NCI-H2227 (cell line): Measurements from ENCODE around the gene CBLC.

Experiments
- DNase-seq: peaks from one replicate; lab custom pipeline; 2025; ENCODE audit not compliant: unreplicated experiment; lab: John Stamatoyannopoulos, UW

CBLC gene

DNA sequence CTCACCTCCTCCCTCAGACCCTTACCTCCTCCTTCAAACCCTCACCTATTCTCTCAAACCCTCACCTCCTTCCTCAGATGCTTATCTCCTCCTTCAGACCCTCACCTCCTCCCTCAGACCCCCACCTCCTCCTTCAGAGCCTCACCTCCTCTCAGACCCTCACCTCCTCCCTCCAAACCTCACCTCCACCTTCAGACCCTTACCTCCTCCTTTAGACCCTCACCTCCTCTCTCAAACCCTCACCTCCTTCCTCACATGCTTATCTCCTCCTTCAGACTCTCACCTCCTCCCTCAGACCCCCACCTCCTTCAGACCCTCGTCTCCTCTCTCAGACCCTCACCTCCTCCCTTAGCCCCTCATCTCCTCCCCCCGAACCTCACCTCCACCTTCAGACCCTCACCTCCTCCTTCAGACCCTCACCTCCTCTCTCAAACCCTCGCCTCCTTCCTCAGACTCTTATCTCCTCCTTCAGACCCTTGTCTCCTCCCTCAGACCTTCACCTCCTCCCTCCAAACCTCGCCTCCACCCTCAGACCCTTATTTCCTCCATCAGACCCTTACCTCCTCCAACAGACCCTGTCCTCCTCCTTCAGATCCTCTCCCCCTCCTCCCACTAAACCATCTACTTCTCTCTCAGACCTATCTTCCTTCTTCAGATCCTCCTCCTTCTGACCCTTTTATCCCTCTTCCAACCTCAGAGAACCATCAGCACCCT is 31.6 kb upstream of the CBLC start:
- DNase-seq: no peak

DNA sequence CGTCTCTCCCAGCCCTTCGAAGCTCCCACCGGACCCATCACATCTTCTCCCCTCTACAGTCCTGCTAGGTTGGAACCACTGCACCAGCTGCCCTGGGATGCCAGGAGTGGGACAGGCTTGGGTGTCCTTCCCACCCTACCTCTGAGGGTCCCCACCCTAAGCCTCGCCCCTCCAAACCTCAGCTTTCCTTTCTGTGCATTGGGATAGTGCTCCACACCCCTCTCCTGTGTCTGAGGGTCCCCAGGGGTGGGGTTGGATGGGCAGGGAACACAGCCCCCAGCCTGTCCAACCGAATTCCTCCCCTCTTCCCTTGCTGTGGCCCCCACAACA is 31.1 kb upstream of the CBLC start:
- DNase-seq: no peak

DNA sequence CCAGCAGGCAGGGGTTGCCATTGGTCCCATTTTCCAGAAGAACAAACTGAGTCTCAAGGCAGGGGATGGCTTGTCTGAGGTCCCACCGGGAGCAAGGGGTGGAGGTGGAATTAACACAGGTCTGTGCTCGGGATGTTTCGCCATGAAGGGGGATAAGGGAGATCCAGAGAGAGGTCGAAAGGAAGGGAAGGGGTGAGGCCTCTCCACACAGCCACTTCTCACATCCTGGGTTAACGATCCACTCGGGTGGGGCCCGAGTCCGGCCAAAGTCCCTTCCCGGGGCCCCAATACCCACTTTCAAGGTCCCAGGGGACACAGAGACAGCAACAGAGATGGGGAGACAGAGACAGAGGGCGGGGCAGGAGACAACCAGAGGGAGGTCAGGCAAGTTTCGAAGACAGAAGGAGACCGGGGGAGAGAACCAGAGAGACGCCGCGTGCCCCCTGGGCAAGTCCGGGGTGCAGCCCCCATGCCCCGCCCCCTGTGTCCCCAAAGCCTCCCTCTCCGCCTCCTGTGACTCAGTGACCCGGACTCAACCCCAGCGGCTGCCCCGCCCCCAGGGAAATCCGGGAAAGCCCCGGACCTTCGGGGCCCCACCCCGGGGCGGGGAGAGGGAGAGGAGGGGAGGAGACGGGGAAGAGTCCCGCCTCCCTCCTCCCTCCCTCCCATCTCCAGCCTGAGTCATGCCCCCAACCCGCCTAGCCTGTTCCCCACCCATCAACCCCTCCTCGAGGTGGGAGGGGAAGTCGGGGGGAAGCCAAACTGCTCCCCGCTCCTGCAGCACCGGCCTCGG is 30.5 kb upstream of the CBLC start:
- peak; percentile 64 for DNase-seq

DNA sequence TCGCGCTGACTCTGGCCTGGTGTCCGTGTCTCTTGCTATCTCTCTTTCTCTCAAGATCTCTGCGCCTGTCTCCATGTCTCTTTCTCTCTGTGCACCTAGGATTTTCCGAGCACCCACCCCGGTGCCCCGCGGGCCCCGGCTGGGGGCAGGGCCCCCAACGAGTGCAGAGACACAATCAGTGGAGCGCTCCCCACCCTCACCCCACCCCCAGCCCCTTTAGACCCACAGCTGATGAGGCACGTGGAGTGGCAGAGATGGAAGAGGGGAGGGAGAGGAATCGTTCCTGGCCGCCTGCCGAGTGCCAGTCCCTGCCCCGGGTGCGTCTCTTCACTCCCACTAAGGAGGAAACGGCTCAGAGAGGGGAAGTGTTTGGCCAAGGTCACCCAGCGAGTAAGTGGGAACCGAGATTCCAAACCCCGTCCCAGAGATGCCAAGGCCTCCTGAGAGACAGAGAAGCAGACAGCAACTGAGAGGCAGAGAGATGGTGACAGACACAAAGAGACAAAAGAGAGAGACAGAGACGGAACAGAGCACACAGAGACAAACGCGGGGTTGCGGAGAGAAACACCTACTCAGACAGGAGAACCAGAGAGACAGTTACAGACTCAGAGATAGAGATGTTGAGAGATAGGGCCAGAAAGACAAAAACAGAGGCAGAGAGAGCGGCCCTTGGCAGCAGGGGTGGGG is 29.8 kb upstream of the CBLC start:
- no peak for DNase-seq

DNA sequence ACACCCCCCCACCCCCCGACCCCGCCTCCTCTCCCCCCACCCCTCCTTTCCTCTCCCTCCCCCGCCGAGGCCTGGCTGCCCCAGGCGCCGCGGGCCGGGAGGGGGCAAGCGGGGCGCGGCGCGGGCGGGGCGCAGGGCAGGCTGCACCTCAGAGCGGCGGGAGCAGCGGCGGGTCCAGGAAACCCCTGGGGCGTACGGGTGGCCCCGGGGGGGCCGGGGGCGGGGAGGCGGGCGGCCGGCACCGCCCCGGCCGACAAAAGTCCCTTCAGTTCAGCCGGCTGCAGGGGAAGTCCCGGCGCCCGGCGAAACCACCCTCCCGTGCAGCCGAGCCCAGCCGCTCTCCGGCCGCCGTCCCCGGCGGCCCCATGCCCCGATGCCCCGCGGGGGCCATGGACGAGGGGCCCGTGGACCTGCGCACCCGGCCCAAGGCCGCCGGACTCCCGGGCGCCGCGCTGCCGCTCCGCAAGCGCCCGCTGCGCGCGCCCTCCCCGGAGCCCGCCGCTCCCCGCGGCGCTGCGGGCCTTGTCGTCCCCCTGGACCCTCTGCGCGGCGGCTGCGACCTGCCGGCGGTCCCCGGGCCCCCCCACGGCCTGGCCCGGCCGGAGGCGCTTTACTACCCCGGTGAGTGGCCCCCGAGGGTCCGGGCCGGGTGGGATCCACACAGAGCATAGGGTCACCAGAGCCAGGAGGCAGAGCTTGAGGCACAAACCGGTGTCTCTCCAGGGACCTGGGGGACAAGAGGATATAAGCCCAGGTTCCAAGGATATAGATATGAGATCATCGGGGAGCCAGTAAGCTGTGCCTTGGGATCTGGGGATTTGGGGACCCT is 29.1 kb upstream of the CBLC start, which contains the start of gene BCL3:
Gene BCL3, plus strand, starts transcription at position 283 of the 829 bp plus-strand sequence. Its CDS starts 83 bp downstream, at position 366.
- no peak for DNase-seq

DNA sequence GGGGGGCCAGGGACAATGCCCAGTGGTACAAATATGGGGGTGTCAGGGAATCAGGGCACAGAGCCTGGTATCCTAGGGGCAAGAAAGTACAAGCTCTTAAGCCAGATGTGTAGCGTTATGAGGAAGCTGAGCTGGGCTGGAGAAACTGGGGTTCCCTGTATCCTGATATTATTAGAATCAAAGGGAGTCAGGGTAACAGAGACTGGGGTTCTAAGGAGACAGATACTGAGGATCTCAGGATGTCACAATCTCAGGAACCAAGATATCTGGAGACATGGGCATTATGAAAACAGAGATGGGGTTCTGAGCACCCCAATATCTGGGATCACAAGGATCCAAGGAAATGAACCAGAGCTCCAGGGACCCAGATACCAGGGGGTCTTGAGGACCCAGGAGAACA is 28.4 kb upstream of the CBLC start:
- DNase-seq: no peak

DNA sequence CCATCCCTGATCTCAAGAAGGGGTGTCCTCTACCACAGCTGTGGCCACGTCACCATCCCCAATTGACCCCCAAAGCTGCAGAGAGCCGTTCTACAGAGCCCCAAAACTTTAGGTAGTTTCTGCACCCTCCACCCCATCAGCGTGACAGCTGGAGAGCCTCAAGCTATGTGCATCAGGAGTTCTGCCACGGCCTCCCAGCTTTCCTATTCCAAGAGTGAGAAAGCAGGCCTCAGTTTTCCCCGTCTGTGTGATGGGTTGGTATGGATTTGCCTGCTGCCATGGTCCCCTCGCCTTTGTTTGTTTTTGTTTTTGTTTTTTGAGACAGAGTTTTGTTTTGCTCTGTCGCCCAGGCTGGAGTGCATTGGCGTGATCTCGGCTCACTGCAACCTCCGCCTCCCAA is 27.7 kb upstream of the CBLC start:
- no peak for DNase-seq

DNA sequence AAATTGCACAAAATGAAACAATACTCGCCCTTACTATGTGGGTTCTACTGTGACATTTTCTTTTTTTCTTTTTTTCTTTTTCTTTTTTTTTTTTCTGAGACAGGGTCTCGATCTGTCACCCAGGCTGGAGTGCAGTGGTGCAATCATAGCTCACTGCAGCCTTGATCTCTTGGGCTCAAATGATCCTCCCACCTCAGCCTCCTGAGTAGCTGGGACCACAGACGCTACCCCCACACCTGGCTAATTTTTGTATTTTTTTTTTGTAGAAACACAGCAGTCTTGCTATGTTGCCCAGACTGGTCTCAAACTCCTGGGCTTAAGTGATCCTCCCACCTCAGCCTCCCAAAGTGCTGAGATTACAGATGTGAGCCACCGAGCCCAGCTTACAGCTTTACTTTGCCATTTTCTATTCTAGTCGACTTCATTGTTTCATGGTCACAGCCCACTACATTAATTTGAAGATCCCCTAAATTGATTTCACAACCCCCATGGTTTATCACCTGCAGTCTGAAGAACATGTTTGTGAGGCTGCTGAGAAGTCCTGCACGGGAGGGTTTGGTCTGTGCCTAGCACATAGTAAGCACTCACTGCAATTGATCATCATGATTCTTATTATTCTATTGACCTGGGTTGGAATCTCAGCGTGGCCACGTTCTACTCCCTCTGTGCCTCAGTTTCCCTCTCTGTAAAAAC is 25.4 kb upstream of the CBLC start:
- no peak for DNase-seq

DNA sequence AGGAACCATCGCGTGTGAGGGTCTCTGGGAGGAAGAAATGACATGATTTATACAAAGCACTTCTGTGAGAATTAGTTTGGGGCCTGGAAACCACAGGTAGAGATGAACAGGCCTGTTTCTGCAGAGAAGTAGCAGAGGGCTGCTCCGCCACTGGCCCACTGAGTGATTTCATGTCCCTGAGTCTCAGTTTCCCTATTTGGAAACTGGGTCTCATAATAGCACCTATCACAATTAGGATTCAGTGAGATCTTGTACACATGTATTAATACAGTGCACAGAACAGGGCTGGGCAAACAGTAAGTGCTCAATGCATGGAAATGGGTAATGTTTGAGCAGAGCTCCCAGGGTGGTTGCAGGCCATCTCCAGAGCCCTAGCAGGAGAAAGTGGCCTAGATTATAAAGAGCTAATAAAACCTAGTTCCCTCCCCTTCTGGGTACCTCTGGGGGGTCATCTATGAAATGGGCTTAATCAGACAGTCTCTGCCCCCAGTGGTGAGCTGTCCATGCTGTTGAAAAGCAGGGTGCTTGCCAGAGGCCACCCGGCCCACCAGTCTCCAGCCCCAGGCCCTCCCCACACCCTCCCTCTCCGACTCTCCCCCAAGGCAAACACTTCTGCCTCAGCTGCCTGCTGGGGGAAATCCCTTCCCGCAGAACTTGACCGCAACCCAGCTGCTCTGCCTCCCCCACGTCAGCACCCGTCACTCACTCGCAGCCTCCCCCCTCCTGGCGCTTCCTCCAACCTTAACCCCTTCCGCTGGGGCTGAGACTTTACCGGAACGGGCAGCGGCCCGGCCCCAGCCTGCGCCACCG is 24.7 kb upstream of the CBLC start:
- peak; percentile 27 for DNase-seq

DNA sequence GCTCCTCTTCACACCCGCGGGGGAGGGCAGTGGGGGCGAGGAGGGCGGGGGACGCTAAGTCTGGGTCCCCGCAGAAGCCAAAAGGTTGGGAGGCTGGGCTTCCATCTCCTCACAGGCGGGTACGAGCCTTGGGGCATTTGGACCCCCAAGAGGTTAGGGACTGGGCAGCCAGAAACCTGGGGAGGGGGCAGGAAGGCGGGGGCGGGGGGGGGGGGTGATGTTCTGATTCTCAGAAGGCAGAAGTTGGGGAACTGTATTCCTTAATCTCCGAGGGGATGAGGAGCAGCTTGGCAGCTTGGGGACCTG is 24.1 kb upstream of the CBLC start:
- no peak for DNase-seq

DNA sequence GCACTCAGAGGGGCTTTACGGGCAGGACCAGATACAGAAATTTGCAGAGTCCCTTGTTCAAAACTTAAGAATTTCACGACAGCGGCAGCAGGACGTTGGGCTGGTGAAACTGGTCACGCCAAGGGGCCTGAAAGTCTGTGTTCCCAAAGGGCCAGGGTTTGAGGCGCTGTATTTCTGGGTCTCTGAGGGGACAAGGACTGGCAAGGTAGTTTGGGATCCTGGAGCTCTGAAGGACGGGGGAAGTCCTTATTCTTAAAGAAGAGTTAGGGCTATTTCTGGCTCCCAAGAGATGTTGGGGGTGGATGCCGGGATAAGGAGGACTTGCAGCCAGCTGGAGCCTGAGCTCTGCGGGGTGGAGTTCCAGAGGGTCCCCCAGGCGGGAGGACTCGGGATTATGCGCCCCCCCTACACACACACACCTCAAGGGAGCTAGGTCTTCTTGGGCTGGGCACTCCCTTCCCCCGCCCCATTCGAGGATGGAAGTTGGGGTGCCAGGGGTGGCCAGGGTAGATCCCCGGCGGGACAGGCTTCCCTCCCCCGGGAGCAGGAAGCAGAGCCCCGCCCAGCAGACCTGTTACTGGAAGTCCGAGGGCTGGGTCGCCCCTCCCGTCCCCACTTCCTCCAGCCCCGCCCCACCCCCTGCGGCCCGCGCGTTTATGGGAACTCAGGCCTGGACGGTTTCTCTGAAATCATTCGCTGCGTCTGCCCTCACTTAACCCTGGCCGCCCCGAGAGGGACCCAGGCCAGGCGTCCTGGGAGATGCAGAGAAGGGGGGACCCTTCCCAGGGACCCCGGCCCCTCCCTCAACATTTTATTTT is 23.5 kb upstream of the CBLC start:
- peak; percentile 27 for DNase-seq

DNA sequence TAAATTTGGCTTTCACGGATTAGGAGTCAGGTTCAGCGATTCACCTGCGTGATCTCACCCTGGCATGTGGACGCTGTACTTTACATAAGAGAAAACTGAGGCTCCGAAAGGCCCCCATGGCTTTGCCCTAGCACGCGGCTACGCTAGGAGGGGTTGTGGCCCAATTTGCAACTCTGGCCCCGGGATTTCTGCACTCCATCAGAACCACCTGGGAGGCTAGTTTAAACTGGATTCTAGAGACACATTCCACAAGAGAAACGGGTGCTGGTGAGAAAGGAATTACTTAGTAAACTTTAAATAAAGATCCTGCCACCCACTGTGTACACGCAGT is 23.0 kb upstream of the CBLC start:
- DNase-seq: no peak

DNA sequence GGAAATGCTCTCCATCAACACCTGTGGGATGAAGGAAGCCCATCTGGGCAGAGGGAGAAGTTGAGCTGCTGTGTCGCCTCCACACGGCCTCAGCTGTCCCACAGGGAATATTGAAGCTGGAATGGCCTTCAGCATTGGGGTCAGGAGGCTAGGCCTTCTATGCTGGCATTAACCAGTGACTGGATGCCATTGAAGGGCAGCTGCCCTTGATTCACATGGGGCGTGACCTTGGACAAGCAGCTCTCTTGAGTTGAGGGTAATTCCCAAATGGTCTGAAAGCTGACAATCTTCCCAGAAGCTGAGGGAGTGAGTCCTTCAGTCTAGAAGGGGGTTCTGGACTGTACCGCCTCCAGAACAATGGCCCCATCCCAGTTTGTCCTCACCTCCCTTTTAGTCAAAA is 22.5 kb upstream of the CBLC start:
- DNase-seq: no peak

DNA sequence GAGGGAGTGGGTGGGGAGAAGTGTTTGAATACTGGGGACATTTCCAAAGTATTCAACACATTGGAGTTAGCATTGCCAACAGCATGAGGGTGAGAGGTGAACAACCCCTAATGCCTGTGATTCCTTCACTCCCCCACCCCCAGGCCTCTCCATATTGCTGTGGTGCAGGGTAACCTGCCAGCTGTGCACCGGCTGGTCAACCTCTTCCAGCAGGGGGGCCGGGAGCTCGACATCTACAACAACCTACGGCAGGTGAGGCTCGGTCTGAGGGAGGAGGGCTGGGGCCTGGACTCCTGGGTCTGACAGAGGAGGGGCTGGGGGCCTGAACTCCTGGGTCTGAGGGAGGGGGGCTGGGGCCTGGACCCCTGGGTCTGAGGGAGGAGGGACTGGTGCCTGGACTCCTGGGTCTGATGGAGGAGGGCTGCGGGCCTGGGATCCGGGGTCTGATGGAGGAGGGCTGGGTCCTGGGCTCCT is 21.6 kb upstream of the CBLC start:
- DNase-seq: no peak

DNA sequence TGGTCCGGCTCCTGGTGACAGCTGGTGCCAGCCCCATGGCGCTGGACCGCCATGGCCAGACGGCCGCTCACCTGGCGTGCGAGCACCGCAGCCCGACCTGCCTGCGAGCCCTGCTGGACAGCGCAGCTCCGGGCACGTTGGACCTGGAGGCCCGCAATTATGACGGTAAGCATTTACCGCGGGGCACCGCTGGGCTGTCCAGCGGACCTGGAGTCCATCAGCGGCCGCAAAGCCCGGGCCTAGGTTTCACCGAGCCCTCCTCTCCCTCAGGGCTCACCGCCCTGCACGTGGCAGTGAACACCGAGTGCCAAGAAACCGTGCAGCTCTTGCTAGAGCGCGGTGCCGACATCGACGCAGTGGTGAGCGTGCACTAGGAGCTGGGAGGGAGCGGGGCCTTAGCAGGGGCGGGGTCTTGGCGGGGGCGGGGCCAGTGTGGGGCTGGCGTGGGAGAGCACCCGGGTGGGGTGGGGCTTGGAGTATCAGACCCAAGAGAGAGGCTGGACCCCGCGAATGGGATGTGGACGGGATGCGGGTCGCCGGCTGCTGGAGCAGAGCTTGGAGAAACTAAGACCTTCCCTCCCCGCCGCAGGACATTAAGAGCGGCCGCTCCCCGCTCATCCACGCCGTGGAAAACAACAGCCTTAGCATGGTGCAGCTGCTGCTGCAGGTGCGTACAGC is 20.5 kb upstream of the CBLC start:
- DNase-seq: peak; percentile 64

DNA sequence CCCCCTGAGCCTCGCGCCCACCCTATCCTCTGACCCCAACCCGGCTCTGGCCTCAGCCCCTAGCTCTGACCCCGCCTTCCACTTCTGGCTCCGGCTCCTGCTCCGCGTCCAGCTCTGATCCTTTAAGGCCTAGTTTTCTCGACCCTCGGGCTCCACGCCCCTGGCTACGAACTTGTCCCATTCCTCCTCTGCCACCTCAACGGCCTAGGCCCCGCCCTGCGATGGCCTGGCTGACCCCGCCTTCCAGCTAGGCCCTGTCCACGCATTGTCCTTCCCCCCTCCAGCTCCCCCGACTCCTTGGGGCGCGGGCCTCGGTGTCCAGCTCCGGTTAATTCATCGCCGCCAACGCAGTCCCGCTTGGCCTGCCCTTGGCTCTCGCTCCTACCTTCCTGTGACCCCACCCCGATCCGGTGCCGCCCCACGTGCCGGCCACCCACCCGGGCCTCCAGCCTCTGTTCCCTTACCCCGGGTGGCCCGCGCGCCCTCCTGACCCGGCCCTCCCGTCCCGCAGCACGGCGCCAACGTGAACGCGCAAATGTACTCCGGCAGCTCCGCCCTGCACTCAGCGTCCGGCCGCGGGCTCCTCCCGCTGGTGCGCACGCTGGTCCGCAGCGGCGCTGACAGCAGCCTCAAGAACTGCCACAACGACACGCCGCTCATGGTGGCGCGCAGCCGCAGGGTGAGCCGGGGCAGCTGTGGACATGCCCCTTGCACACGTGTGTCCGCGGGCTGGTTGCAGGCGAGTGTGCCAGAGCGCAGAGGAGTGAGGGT is 19.8 kb upstream of the CBLC start:
- DNase-seq: peak; percentile 75

DNA sequence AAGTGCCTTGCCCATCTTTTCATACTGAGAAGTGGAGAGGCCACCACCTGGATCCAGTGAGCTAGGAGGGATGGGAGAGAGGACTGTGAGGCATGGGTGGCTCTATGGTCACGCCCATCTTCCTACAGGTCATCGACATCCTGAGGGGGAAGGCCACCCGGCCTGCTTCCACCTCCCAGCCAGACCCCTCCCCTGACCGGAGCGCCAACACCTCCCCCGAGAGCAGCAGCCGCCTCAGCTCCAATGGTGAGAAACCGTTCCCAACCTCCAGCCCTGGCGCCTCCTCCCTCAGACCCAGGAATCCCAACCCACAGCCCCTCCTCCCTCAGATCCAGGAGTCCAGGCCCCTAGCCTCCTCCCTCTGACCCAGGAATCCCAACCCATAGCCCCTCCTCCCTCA is 19.1 kb upstream of the CBLC start:
- no peak for DNase-seq
